G401 (cell line): ENCODE data around the gene TTC23L. TPM values are rescaled to one million over a fixed set of nuclear protein-coding genes. Genes with fewer than 3 reads are reported as not detected.

Experiments
- DNase-seq: peaks from one replicate; pipeline ENCODE4 v3.0.0-alpha.2; 2015; ENCODE audit warnings: low spot score
- in situ Hi-C: cut with HindIII; loops from 2 replicates; pipeline ENCODE4 v1.10.0; 2016; ENCODE audit warnings: low sequenced_read_pairs, mixed read lengths
- total RNA-seq: library from RNA; depleted of rRNA; stranded (reverse); fragments of >200 nt; shearing (Covaris generic); gene quantifications from 2 replicates; pipeline ENCODE4 v1.2.3, GENCODE V29; 2014

Gene TTC23L
- total RNA-seq, 1 experiment from 2014 or later = not detected

GRCh38 chr5:34863946-34864345 lies 25.0 kb downstream of the TTC23L start:
- in situ Hi-C loops = no loop called here
- no peak for DNase-seq

DNA sequence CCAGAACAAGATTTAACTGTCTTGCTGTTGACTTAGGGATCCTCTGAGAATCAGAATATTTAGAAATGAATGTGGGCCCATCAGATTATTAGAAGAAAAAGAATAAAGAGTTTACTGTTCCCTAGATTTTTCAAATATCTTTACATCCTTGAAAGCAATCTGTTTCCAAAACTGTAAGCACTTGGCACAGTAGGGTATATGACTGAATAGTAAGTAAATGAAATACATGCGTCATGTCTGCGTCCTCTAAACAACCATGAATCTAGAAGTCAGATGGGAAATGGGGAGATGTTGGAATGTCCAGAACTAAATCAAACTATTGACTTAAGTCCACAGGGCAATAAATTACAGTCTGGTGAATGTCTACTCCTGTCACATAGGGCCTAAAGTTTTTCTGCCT lies 26.1 kb downstream of the TTC23L start:
- DNase-seq = no peak
- in situ Hi-C loops = no loop called here

DNA sequence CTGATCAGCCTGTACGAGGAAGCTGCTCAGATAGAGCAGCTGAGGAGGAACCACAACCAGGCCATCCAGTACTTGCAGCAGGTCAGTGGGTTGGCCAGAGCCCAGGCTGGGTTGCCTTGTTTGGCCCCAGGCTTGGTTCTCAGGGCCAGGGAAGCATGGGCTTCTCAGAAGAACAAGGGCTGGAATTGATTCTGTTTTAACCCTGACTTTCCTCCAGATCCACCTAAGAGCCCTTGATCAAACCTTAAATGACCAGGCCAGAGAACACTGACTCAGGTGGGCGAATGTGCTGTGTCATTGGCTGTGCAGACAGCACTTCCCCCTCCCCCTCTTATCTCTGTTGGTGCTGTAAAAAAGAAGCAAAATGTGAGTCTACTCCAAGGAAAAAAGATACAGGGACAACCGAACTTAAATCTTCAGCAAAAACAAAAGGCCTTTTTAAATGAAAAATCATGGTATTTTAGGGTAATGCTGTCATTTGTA lies 28.1 kb downstream of the TTC23L start:
- in situ Hi-C loops = no loop called here
- DNase-seq = no peak

- DNase-seq = no peak
- in situ Hi-C loops = no loop called here
Measured at GRCh38 chr5:34867660-34868059, 28.7 kb downstream of the TTC23L start.

GRCh38 chr5:34868791-34869190 lies 29.8 kb downstream of the TTC23L start:
- DNase-seq = no peak
- in situ Hi-C loops = no loop called here

- in situ Hi-C loops = no loop called here
- DNase-seq = no peak
Measured at GRCh38 chr5:34869256-34869655, 30.3 kb downstream of the TTC23L start.

DNA sequence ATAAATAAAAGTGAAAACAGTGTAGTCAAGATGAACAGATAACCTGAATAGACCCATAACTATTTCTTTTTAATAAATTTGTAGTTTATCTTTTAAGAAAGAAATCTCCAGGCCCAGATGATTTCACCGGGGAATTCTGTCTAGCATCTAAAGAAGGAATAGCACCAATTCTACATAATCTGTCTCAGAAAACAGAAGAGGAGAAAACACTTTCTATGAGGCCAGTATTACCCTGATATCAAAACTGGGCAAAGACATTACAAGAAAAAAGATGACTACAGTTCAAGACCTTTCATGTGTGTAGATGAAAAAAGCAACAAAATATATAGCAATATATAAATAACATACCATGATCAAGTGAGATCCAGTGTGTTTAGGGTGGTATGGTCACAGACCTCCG lies 31.4 kb downstream of the TTC23L start:
- in situ Hi-C loops = no loop called here
- DNase-seq = no peak

DNA sequence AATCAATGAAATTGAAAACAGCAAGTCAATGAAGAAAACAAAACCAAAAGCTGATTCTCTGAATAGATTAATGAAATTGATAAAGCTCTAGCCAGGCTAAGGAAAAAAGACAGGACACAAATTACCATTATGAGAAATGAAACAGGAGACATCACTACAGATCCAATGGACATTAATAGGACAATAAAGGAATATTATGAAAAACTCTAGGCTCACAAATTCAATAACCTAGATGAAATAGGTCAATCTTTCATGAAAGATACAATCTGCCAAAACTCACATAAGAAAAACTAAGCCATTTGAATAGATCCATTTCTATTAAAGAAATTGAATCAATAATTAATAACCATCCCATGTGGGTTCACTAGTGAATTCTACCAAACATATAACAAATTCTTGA lies 37.3 kb downstream of the TTC23L start:
- no peak for DNase-seq
- in situ Hi-C loops = no loop called here

DNA sequence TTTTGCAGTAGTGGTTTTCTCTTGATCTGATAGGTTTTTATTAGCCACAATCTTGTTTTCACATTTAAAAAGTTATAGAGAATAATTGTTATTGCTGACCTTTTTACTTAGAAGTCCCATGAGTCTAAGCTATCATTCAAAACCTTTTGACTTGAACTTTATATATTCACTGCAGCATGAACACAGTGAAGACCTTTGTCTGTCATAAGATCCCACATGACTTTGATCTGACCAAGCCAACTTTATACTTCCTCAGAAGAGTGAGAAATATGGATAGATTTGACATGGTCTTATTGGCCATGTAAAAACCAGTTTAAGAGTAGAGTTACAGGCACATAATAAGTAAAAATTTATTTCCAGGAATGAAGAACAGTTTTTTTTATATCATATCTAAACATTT lies 42.3 kb downstream of the TTC23L start:
- DNase-seq = no peak
- in situ Hi-C loops = no loop called here

GRCh38 chr5:34886392-34887119 lies 47.6 kb downstream of the TTC23L start:
- in situ Hi-C loops = no loop called here
- no peak for DNase-seq

GRCh38 chr5:34889394-34889793 lies 50.4 kb downstream of the TTC23L start:
- no peak for DNase-seq
- in situ Hi-C loops = no loop called here

DNA sequence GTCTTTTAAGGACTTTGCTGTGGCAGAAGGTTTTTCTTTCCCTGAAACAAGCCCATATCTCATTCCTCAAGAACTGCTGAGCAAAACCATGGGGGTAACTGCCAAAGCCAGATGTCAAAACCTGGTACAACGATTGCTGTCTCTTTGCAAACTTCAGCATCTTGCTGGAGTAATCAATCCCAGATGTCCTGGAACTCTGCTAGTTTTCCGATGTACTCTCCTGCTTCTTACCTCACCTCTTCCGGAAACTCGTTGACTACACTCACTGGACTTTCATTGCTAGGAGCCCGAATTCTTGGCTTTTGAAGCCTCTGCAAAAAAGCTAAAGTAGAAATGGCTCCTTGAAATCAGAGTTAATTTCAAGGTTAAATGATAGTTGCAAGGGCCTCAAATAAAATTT lies 53.0 kb downstream of the TTC23L start:
- DNase-seq = no peak
- in situ Hi-C loops = no loop called here

GRCh38 chr5:34892414-34892813 lies 53.5 kb downstream of the TTC23L start:
- in situ Hi-C loops = no loop called here
- no peak for DNase-seq

GRCh38 chr5:34894716-34895115 lies 55.8 kb downstream of the TTC23L start:
- in situ Hi-C loops = no loop called here
- no peak for DNase-seq

DNA sequence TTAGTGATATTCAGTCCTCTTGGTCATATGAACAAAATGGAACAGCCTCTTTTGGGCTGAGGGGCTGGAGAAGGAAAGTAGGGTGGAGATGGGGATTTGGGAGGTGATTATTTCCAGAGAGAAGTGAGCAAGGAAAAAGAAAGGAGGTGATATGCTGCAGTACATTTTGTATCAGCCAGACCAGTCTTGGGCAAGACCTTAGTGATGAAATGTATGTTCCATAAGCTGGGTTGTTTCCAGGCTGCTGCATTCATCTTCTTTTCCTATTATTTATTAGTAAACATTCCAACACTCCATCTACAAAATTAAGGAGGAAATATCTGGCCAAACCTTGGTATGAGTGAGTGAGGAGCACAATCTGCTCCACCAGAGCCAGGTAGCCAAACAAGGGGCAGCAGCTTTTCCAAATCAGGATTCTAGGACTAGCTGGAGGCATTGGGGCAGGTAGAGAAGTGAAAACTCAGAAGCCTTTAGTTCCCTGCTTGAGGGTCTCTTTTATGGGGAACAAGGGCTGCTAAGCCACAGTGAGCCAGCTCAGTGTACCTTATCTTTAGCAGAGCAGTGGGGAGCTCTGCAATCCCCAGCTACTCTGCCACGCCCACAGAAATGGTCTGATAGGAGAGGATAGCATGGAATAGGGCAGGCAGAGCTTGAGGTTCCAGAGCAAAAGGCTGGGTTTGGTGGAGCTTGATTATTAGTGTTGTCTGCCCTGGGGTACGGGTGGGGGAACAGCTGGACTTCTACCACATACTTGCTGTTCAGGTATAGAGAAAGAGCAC lies 56.9 kb downstream of the TTC23L start:
- in situ Hi-C loops = no loop called here
- DNase-seq = no peak

GRCh38 chr5:34897646-34898045 lies 58.7 kb downstream of the TTC23L start:
- in situ Hi-C loops = no loop called here

DNA sequence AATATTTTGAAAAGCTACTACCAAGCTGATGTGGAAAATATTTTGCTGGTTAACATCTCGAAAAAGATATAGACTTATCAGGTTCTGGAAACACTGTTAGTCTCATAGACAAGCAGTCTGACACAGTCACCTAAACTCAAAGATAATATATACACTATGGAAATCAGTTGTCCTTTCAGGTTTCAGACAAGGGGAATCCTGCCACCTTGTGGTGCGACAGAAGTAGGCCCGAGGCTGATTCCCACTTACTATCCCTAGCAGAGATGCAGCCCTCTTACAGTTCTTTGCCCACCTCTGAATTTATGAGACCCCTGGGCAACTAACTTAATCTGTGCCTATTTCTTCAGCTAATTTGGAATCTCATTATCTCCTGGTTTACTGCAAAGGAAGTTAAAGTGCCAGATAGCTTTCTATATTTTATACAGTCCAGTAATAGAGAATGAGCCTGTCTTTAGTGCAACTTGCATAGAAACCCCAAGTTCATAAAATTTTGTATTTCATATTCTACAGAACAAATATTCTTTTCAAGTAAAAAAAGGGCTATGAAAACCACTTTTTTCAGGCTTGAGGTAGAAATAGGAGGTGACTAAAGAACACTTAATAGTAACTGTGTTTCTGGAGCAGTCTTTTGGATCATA lies 59.4 kb downstream of the TTC23L start:
- peak; percentile 78 for DNase-seq
- in situ Hi-C loops = no loop called here

More at GRCh38 chr5:34897646-34898045, 58.7 kb downstream of the TTC23L start:
- DNase-seq = no peak

DNA sequence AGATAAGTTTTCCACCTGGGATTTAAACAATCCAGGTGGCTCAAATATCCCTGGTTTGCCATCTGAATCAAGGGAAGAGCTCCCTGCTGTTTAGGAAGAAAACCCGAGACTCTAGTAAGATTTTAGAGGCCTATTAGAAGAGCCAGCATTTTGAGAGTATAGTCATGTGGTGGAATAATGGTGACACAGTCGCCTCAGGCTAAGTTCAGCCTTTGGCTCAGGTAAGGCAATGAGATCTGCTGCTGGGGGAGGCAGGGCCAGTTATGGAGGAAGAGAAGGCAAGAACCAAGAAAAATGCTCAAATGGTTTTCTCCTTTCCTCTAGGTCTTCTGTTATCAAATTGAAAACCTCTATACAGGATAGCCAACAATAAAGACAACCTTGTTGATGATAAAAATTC lies 60.1 kb downstream of the TTC23L start:
- in situ Hi-C loops = no loop called here
- no peak for DNase-seq

DNA sequence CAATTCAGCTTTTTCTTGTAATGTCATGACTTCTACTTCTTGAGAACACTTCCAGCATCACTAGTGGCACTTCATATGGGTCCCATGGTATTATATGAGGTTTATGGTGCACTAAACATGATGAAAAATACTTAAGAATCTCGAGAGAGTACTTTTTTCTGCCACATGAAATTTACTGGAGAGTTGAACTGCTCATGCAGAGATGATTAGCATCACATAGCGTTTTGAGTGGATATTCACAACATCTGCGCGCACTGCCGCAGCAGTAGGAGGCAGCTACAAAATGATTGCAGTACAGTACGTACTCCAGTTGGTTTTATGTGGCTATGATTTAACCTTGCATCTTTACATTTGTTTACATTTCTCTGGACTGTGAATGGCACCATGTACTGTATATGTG lies 61.7 kb downstream of the TTC23L start:
- in situ Hi-C loops = no loop called here
- DNase-seq = no peak

GRCh38 chr5:34903260-34903659 lies 64.3 kb downstream of the TTC23L start:
- in situ Hi-C loops = no loop called here
- DNase-seq = no peak
